ENCODE measurements around the gene GPC5. TPM values are rescaled to one million over a fixed set of nuclear protein-coding genes. Genes with fewer than 3 reads are reported as not detected.

The GPC5 gene
- total RNA-seq, 1 experiment from 2014 or later = 0.50 TPM

DNA sequence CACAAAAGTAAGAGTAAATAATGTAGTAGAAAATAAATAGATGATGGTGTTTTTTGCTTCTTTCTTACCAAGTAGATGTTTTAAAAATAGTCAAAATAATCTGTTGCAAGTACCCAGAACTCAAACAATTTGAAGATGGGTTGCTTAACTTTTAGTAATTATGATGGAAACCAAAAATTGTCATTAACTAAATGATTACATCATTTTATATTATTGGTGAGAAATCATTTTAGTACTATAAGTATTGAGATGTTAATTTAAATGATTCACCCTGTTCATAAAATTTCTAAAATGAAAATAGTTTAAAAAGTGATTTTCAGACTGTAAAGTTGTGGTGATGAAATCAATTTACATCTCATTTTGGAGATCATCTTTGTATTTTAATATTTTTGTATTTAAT is 404.5 kb downstream of the GPC5 start:
- in situ Hi-C loops (cut with HindIII; ENCODE audit: low pct_unique_long_range_greater_than_20kb, low sequenced_read_pairs) = no loop called here

DNA sequence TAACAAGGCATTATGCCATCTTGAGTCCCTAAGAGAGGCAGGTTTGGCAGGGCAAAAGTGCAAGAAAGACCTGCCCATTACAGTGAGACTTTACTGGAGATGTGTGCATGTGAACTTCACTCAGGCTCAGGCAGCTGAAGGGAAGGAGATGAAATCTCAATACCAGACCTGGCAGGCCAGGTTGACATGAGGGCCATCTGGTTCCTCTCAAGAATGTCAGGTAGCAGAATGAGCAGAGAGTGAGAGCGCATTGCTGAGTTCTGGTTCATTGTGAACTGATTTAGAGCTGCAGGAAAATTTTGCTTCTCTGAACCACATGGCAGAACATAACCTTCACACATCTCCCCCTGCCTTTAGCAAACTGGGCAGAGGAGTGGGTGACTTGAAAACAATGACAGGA is 406.3 kb downstream of the GPC5 start:
- no peak for DNase-seq (ENCODE audit: low read depth, low spot score)
- in situ Hi-C loops (cut with HindIII; ENCODE audit: low pct_unique_long_range_greater_than_20kb, low sequenced_read_pairs) = no loop called here

More for the DNA sequence above, 404.5 kb downstream of the GPC5 start:
- DNase-seq (ENCODE audit: low read depth, low spot score) = no peak

DNA sequence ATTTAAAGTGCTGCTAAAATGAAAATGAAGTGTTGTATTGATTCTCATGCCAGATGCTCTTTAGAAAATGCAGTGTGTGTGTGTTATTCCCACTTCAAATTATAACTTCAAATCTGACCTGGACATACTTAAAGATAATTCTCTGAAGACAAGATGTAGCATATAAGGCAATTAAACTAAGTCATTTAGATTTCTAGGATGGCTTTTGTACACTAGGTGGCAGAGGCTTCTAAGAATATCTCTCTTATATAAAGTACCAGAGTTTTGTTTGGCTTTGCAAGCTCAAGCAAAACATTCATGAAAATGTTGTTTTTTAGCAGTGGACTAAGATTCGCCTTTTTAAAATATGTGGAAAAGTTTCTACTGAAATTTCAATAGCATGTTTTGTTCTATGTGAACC is 407.2 kb downstream of the GPC5 start:
- in situ Hi-C loops (cut with HindIII; ENCODE audit: low pct_unique_long_range_greater_than_20kb, low sequenced_read_pairs) = no loop called here
- DNase-seq (ENCODE audit: low read depth, low spot score) = peak; percentile 33

DNA sequence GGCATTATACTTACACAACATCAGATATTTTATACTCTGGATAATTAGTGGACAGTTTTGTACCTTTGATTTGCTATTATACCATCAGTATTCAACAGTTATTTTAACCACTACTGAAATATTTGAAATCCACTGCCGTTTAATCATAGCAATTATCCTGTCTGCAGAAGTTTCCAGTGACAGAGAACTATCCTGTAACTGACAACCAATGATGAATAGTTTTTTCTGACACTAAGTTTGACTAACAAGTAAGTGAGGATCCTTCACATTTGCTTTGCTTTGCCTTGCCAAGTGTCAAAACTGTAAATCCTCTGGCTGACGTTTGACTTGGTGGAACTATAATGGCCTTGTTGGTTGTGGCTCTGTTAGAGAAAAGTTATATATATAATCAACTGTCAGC is 410.7 kb downstream of the GPC5 start:
- in situ Hi-C loops (cut with HindIII; ENCODE audit: low pct_unique_long_range_greater_than_20kb, low sequenced_read_pairs) = no loop called here
- no peak for DNase-seq (ENCODE audit: low read depth, low spot score)

DNA sequence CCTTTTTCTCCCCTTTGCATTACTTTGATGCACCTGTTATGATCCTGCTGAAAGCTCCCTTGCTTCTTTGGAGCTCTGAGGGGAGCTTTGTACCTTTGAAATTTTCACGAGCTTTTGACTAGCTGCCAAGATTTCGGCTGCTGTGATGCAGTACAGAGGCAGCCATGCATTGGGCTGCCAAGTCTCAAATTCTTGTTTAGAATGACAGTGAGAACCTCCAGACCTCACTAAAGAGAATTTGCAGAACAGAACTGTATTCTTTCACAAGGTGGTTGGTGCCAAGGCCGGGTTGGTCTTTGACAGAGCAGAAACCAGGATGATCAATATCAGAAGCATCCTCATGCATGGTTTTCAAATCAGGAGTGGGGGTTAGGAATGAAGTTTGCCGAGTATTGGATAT is 414.8 kb downstream of the GPC5 start:
- no peak for DNase-seq (ENCODE audit: low read depth, low spot score)
- in situ Hi-C loops (cut with HindIII; ENCODE audit: low pct_unique_long_range_greater_than_20kb, low sequenced_read_pairs) = no loop called here

DNA sequence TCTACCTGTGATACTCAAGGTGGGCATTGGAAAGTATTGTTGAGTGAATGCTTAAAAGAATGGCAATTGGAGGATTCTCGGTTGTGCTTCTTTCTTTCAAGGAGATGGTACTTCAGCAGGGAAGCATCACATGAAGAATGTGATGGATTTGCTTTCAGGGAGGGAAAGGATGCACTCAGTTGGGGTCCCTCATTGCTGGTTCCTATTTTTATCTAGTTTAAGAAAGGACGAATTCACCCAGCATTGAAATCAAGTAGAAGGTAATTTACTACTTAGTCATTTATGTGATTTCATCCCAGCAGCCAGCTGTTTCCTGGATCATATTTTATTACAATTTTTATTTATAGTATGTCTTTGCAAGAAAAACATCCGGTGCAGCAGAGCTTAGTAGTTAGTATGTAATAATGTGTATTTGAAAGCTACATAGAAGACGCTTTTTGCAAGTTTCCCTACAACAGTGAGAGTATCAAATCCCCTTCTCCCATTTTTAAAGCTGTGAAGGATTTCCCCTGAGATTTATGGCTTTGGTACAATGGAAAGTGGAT is 417.9 kb downstream of the GPC5 start:
- in situ Hi-C loops (cut with HindIII; ENCODE audit: low pct_unique_long_range_greater_than_20kb, low sequenced_read_pairs) = no loop called here
- no peak for DNase-seq (ENCODE audit: low read depth, low spot score)

DNA sequence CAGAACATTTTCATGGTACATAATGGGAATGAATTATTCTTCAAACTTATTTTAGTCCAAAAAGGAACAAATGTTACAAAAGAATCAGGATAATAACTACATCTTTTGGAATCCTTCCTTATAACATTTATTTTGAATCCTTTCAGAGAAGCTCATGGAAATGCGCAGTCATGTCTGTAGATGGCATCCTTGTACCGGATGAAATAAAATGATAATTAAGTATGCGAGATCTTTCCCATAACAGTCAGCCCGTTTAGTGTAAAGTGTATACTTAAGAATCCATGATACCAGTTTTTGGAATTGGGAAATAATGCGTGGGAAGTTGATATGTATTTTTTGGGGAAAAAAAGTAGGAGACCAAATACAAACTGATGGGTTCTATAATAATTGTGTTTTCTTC is 418.8 kb downstream of the GPC5 start:
- peak; percentile 68 for DNase-seq (ENCODE audit: low read depth, low spot score)
- in situ Hi-C loops (cut with HindIII; ENCODE audit: low pct_unique_long_range_greater_than_20kb, low sequenced_read_pairs) = no loop called here

DNA sequence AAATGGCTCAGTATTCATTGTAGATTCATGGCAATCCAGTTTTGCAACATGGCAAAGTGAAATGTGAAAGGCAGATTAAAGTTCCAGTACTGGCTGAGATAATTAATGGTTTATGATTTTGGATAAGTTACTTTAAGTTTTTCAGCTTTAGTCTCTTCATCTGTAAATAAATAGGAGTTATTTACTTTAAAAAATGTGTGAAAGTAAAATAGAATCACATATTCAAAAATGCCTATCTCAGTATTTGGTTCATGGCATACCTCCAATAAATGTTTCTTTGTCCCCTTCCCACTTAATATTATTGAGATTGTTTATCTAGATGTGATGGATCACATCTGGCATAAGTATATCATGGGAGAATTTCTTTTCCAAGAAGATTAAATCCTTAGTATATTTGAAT is 426.0 kb downstream of the GPC5 start:
- DNase-seq (ENCODE audit: low read depth, low spot score) = no peak
- in situ Hi-C loops (cut with HindIII; ENCODE audit: low pct_unique_long_range_greater_than_20kb, low sequenced_read_pairs) = no loop called here

DNA sequence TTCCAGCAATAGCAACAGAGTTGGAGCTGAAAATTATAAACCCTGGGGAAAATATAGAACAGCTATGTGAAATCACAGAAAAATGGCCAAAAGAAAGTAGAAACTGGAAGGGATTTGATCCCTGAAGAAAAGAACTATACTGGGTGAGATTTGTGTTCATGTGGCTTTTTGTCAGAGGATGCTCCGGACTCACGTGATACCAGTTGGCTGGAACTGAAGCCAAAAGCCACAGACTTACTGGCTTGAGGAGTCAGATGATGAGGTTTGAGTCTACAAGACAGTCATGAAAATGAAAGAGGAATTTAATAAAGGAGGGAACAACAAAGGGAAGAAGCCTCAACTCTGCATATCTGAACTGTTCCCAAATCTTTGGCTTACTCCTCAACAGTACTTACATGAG is 427.1 kb downstream of the GPC5 start:
- peak; percentile 39 for DNase-seq (ENCODE audit: low read depth, low spot score)
- in situ Hi-C loops (cut with HindIII; ENCODE audit: low pct_unique_long_range_greater_than_20kb, low sequenced_read_pairs) = no loop called here

DNA sequence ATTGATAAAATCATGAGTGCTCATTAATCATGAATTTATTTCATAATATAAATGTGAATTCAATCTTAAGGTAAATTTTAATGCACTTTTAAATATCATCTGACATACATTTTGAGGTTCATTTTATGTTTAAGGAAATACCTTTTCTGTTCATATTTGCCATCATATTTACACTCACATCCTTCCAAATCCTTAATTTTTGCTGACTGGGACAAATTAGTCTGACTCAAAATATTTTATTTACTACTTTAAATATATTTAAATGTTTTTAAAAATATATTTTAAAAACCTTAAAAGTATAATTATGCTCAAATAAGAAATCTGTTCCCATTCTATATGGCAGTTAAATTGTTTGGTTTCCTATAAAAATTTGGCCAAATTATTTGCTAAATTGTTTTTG is 438.1 kb downstream of the GPC5 start:
- no peak for DNase-seq (ENCODE audit: low read depth, low spot score)
- in situ Hi-C loops (cut with HindIII; ENCODE audit: low pct_unique_long_range_greater_than_20kb, low sequenced_read_pairs) = no loop called here

DNA sequence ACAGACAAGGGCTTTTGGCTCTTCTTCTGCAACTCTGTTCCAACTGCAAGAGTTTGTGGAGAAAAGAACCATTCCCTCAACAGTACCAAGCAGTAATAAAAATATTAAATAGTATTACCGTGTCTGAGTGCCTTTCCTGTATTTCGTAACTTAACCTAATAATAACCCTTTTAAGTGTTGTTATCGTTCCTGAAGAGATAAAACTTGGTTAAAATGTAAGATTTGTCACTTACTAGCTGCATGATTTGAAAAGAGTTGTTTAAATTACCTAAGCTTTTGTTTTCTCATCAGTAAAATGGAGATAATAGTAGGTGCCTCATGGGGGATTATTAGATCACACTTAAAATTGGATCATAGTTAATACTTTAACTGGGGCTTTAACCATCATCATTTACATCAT is 447.2 kb downstream of the GPC5 start:
- DNase-seq (ENCODE audit: low read depth, low spot score) = no peak
- in situ Hi-C loops (cut with HindIII; ENCODE audit: low pct_unique_long_range_greater_than_20kb, low sequenced_read_pairs) = no loop called here

DNA sequence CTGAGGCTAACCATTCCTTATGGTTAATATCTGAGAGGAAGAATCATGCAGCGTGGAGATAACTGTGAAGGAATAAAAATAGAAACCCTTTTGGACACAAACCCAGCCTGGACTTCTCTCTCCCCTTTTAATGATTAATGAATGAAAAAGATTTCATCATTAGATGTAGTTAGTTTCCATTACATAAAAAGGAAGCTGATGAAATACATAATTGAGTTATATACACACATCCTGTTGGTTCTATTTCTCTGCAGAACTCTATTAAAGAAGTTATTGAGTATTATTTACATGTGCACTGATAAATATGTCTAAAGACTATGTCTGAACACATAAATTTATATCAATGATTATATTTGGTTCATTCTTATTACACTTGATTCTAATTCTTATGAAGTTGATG is 465.3 kb downstream of the GPC5 start:
- in situ Hi-C loops (cut with HindIII; ENCODE audit: low pct_unique_long_range_greater_than_20kb, low sequenced_read_pairs) = no loop called here
- no peak for DNase-seq (ENCODE audit: low read depth, low spot score)

DNA sequence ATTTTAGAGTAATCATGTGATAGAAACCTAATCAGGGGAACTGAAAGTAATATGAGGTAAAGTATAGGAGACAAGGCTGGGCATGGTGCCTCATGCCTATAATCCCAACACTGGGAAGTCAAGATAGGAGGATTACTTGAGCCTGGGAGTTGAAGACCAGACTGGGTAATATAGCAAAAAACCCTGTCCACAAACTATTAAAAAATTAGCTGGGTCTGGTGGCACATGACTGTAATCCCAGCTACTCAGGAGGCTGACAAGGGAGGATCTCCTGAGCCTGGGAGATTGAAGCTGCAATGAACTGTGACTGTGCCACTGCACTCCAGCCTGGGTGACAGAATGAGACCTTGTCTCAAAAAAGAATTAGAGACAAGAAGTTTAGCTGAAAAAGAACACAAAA is 469.9 kb downstream of the GPC5 start:
- DNase-seq (ENCODE audit: low read depth, low spot score) = no peak
- in situ Hi-C loops (cut with HindIII; ENCODE audit: low pct_unique_long_range_greater_than_20kb, low sequenced_read_pairs) = no loop called here

DNA sequence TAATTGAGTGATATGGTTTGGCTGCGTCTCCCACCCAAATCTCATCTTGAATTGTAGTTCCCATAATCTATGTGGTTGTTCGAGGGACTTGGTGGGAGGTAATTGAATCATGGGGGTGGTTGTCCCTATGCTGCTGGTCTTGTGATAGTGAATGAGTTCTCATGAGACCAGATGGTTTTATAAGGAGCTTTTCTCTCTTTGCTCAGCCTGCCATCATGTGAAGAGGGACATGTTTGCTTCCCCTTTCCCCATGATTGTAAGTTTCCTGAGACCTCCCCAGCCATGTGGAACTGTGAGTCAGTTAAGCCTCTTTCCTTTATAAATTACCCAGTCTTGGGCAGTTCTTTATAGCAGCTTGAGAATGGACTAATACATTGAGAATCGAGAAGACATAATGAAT is 480.1 kb downstream of the GPC5 start:
- peak; percentile 53 for DNase-seq (ENCODE audit: low read depth, low spot score)
- in situ Hi-C loops (cut with HindIII; ENCODE audit: low pct_unique_long_range_greater_than_20kb, low sequenced_read_pairs) = no loop called here

DNA sequence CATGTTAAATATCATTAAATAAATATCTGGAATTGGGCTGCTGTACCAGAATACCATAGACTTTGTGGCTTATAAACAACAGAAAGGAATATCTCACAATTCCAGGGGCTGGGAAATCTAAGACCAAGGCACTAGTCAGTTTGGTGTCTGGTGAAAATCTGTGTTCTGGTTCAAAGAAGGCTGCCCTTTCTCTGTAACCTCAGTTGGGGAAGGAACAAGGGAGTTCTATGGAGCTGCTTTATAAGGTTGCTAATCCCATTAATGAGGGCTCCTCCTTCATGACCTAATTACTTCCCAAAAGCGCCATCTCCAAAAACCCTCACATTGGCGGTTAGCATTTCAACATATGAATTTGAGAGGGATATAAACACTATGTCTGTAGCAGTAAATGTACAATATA is 480.9 kb downstream of the GPC5 start:
- in situ Hi-C loops (cut with HindIII; ENCODE audit: low pct_unique_long_range_greater_than_20kb, low sequenced_read_pairs) = no loop called here
- no peak for DNase-seq (ENCODE audit: low read depth, low spot score)

DNA sequence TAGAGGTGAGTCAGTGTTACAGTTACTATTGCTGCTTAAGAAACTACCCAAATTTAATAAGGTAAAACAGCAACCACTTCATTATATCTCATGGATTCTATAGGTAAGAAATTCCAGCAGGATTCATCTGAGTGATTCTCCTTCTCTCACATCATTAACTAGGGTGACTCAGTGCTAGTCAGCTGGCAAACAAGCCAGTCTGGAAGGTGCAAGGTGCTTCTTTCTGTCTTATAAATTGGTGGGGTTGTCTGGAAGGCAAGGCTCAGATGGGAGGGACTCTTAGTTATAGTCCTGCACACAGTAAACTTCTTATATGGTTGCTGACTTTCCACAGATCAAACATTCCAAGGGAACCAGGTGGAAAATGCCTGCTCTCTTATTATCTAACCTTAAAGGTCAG is 484.5 kb downstream of the GPC5 start:
- in situ Hi-C loops (cut with HindIII; ENCODE audit: low pct_unique_long_range_greater_than_20kb, low sequenced_read_pairs) = no loop called here
- no peak for DNase-seq (ENCODE audit: low read depth, low spot score)

DNA sequence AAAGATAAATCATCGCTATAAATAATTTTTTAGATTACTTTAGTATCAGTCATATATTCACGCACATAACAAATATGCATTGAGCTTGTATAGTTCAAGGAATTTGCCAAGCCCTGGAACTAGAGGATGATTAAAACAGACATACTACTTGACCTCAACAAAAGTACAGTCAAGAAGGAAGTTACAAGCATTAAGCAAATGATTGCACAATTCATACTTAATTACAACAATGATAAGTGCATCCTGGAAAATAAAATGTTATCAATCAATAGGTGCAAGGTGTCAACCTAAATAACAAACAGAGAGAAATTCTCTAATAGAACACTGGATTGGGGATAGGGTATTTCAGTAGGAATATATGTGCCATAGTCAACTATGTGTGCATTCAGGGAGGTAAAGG is 491.2 kb downstream of the GPC5 start:
- in situ Hi-C loops (cut with HindIII; ENCODE audit: low pct_unique_long_range_greater_than_20kb, low sequenced_read_pairs) = no loop called here
- no peak for DNase-seq (ENCODE audit: low read depth, low spot score)

DNA sequence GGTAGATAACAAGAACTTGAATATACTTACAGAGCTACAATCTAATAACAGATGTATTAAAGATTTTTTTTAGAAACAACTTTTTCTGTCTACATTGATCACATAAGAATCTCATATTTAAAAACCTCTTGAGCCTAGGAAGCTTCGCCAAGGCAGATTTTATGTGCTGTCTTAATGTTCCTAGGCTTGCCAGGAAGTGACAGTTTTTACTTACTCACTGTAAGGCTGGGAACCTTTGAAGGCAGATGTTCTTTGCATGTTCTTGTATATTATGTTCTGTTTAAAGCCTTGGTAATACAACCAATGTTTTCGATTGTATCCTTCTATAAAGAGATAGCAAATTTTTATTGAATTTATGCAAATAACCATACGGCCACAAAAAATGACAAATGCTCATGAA is 492.7 kb downstream of the GPC5 start:
- in situ Hi-C loops (cut with HindIII; ENCODE audit: low pct_unique_long_range_greater_than_20kb, low sequenced_read_pairs) = no loop called here
- no peak for DNase-seq (ENCODE audit: low read depth, low spot score)

DNA sequence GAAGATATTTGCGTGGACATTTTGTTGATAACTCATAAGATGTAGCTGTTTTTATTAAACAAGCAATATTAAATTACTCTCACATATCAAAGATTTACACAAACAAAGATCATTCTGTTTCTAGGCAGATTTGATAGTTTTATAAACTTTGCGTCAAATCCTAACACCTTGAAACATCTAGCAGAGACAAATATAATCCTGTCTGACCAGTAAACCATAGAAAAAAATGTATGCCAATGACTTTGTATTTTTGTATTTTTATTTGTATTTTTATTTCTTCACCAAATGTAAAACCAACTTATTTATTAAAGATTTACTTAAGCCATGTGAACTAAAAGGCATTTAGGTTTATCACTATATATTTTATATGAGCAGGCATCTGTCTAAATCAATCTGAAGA is 494.6 kb downstream of the GPC5 start:
- DNase-seq (ENCODE audit: low read depth, low spot score) = no peak
- in situ Hi-C loops (cut with HindIII; ENCODE audit: low pct_unique_long_range_greater_than_20kb, low sequenced_read_pairs) = no loop called here

DNA sequence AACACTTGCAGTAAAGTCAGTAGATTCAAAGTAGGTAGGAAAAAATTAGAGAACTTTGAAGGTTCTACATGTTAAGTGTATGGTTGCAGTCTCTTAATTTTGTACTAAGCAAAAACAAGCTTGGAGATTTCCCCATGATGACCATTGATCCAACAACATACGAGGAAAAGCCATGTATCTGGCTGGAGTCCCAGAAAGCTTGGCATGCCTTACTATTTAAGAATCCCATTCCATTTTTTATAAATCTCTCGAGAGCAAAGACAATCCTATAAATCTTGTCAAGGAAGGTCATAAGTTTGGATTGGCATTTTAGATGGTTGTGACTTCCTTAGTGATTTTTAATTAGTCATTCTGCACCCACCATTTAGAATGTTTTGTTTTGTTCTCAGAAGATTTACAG is 495.9 kb downstream of the GPC5 start:
- in situ Hi-C loops (cut with HindIII; ENCODE audit: low pct_unique_long_range_greater_than_20kb, low sequenced_read_pairs) = no loop called here

More for the DNA sequence above, 495.9 kb downstream of the GPC5 start:
- no peak for DNase-seq (ENCODE audit: low read depth, low spot score)

Data from SK-MEL-5 (cell line).